ENCODE results near the gene IQGAP1. TPM values are rescaled to one million over a fixed set of nuclear protein-coding genes. Genes with fewer than 3 reads are reported as not detected.

IQGAP1 gene
- total RNA-seq, 1 donor from 2014 or later = 99.1 TPM

DNA sequence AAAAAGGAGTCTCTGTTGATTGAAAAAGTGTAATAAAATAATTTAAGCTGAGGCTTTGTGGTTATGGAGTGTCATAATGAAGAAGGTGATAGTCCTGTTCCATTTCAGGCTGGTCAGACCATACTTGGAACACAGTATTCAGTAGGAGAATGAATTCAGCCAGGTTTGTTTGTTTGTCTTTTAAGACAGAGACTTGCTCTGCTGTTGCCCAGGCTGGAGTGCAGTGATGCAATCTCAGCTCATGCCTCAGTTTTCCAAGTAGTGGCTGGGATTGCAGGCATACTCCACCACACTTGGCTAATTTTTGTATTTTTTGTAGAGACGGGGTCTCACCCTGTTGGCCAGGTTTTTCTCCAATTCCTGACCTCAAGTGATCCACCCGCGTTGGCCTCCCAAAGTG is 33.5 kb downstream of the IQGAP1 start:
- H3K36me3 ChIP-seq = no peaks in the 10 kb centered on the region
- TF ChIP-seq, protein P1, sequence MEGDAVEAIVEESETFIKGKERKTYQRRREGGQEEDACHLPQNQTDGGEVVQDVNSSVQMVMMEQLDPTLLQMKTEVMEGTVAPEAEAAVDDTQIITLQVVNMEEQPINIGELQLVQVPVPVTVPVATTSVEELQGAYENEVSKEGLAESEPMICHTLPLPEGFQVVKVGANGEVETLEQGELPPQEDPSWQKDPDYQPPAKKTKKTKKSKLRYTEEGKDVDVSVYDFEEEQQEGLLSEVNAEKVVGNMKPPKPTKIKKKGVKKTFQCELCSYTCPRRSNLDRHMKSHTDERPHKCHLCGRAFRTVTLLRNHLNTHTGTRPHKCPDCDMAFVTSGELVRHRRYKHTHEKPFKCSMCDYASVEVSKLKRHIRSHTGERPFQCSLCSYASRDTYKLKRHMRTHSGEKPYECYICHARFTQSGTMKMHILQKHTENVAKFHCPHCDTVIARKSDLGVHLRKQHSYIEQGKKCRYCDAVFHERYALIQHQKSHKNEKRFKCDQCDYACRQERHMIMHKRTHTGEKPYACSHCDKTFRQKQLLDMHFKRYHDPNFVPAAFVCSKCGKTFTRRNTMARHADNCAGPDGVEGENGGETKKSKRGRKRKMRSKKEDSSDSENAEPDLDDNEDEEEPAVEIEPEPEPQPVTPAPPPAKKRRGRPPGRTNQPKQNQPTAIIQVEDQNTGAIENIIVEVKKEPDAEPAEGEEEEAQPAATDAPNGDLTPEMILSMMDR (IDR thresholded peaks at IDR 0.05) = no peak
- H3K27me3 ChIP-seq = no peaks in the 10 kb centered on the region
- H3K27ac ChIP-seq = peak overlapping the region in 1 of 2 donors; percentile 77
- intact Hi-C loops (cut with DNase I) = no loop called here
- H3K4me1 ChIP-seq = peaks cover 27 to 77% of the 10 kb centered on the region in 2 donors
- no peak for DNase-seq (ENCODE audit: low spot score in 2 of 2)
- no peak overlapping the region for H3K4me3 ChIP-seq
- H3K9me3 ChIP-seq = no peaks in the 10 kb centered on the region

DNA sequence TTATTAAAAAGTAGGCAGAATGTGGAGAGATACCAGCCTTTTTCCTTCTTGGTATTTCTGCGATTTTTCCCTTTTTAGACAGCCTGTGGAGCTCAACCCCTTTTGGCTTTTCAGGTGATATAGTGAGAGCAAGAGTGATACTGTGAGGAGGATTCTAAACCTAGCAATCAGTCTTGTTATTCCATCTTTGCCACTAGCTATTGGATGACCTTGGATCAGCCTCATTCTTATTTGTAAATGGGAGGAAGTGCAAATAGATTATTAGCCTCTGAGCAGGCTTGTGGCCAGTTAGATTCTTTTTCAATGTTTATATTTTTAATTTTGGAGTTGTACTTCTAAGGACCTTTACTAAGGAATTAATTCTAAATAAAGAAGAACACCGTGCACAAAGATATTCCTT is 34.0 kb downstream of the IQGAP1 start:
- Histone ChIP-seq H3K4me1 (peaks cover 27 to 79% of the 10 kb centered on the region in 2 donors), H3K36me3 (peaks cover 1 to 4% of the 10 kb centered on the region in 2 donors), H3K27ac (peak overlapping the region in 1 of 2 donors; percentile 25), H3K9me3 (no peaks in the 10 kb centered on the region), H3K4me3 (no peak overlapping the region), H3K27me3 (no peaks in the 10 kb centered on the region)
- TF ChIP-seq, protein P1 (IDR thresholded peaks at IDR 0.05) = no peak
- intact Hi-C loops (cut with DNase I) = no loop called here
- DNase-seq (ENCODE audit: low spot score in 2 of 2) = no peak

GRCh38 chr15:90422936-90423335 is 34.9 kb downstream of the IQGAP1 start:
- Histone ChIP-seq H3K4me1 (peaks cover 27 to 83% of the 10 kb centered on the region in 2 donors), H3K27ac (peak overlapping the region in 1 of 2 donors; percentile 47), H3K9me3 (no peaks in the 10 kb centered on the region), H3K36me3 (peaks cover 6 to 12% of the 10 kb centered on the region in 2 donors), H3K4me3 (no peak overlapping the region), H3K27me3 (no peaks in the 10 kb centered on the region)
- no peak for DNase-seq (ENCODE audit: low spot score in 2 of 2)
- TF ChIP-seq, protein P1 (IDR thresholded peaks at IDR 0.05) = no peak
- intact Hi-C loops (cut with DNase I) = no loop called here

GRCh38 chr15:90423801-90424319 is 35.8 kb downstream of the IQGAP1 start:
- peaks cover 27 to 75% of the 10 kb centered on the region in 2 donors for H3K4me1 ChIP-seq

DNA sequence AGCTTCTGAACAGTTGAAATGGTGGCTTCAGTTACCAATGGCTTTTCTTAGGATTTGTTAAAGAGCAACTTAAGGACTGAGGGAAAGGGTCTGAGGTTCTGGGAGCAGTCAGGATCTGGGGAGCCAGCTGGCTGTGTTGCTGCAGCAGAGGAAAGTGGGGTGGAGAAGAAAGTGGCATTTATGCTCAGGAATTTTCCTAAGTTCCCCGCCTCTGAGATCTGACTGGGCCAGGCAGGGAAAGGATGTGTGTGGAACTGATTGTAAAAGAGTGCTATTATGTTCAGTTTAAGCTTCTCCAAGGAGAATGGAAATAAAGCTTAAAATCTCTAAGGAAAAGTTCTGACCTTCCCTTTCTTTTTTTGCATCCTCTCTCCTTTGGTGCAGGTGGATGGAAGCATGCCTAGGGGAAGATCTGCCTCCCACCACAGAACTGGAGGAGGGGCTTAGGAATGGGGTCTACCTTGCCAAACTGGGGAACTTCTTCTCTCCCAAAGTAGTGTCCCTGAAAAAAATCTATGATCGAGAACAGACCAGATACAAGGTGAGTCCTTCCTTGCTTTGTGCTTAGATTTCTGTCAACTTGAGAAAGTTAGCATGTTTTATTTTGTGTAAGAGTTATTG is 37.8 kb downstream of the IQGAP1 start:
- Histone ChIP-seq H3K4me1 (peaks cover 20 to 56% of the 10 kb centered on the region in 2 donors), H3K27ac (peak overlapping the region; percentile 20 to 29), H3K27me3 (no peaks in the 10 kb centered on the region), H3K9me3 (no peaks in the 10 kb centered on the region), H3K4me3 (no peak overlapping the region), H3K36me3 (peaks cover 20 to 25% of the 10 kb centered on the region in 2 donors)
- no peak for DNase-seq (ENCODE audit: low spot score in 2 of 2)
- TF ChIP-seq, protein P1 (IDR thresholded peaks at IDR 0.05) = no peak
- intact Hi-C loops (cut with DNase I) = loop anchor here (5.0 kb wide), 1 partner anchor 34 kb away; no protein-coding TSS in a partner anchor

More at GRCh38 chr15:90423801-90424319, 35.8 kb downstream of the IQGAP1 start:
- peak overlapping the region in 1 of 2 donors; percentile 20 for H3K4me3 ChIP-seq
- TF ChIP-seq, protein P1 (IDR thresholded peaks at IDR 0.05) = no peak
- intact Hi-C loops (cut with DNase I) = no loop called here
- no peak for DNase-seq (ENCODE audit: low spot score in 2 of 2)
- peaks cover 9 to 16% of the 10 kb centered on the region in 2 donors for H3K36me3 ChIP-seq
- peak overlapping the region; percentile 47 to 57 for H3K27ac ChIP-seq
- no peaks in the 10 kb centered on the region for H3K27me3 ChIP-seq
- no peaks in the 10 kb centered on the region for H3K9me3 ChIP-seq

All from ascending aorta (tissue), 2 donors.